CD8-positive, alpha-beta memory T cell (primary cell): ENCODE data around the gene FHAD1. TPM values are rescaled to one million over a fixed set of nuclear protein-coding genes. Genes with fewer than 3 reads are reported as not detected.
"Not testable (repeated sequence)": the region's sequence is repeated elsewhere in the genome, so short reads cannot be mapped to it uniquely, and the experiment has no call there.

Experiments used
- CTCF ChIA-PET: fragments of 350-600 bp; sonication (Branson Sonifier 250); formaldehyde crosslinking; loops from one replicate; lab custom pipeline; 2021; ENCODE audit warnings: antibody characterized with exemption; lab: Charles Lee
- POLR2A ChIA-PET: fragments of 350-600 bp; sonication (Branson Sonifier 250); formaldehyde crosslinking; loops from one replicate; lab custom pipeline; 2021; ENCODE audit warnings: antibody characterized with exemption; lab: Charles Lee
- DNase-seq, 5 donors: peaks; one replicate each; pipeline versions ENCODE4 v3.0.0 to v3.0.0-alpha.2; 2020 to 2022; ENCODE audit warnings: mixed read lengths in 1 of 5
- H3K27ac ChIP-seq: one replicate; pipeline ENCODE4 v1.7.0; 2013; ENCODE audit warnings: low read depth, mild to moderate bottlenecking, low read length, moderate library complexity
- H3K27me3 ChIP-seq: 2 replicates; pipeline ENCODE4 v1.7.0; 2013; ENCODE audit warnings: low read length, mild to moderate bottlenecking; ENCODE audit not compliant: insufficient read depth, poor library complexity, severe bottlenecking
- H3K36me3 ChIP-seq: 2 replicates; pipeline ENCODE4 v1.7.0; 2013; ENCODE audit warnings: mild to moderate bottlenecking, low read length, moderate library complexity; ENCODE audit not compliant: insufficient read depth
- H3K4me1 ChIP-seq: 2 replicates; pipeline ENCODE4 v1.7.0; 2013; ENCODE audit warnings: mild to moderate bottlenecking, low read length, moderate library complexity; ENCODE audit not compliant: insufficient read depth
- H3K4me3 ChIP-seq: 2 replicates; pipeline ENCODE4 v1.7.0; 2013; ENCODE audit warnings: mild to moderate bottlenecking, low read length
- H3K9me3 ChIP-seq: 2 replicates; pipeline ENCODE4 v1.7.0; 2013; ENCODE audit warnings: mild to moderate bottlenecking, low read length
- H3K27ac Mint-ChIP-seq, 8 donors: one replicate each; pipeline ENCODE4 v1.8.0; 2020 to 2021; ENCODE audit warnings: mixed read lengths in 8 of 8, mild to moderate bottlenecking in 6 of 8, inconsistent platforms in 3 of 8, moderate library complexity in 3 of 8
- H3K27me3 Mint-ChIP-seq, 2 donors: one replicate each; pipeline ENCODE4 v1.8.0; 2020 to 2021; ENCODE audit warnings: mixed read lengths in 2 of 2, mild to moderate bottlenecking in 1 of 2, moderate library complexity in 1 of 2
- H3K36me3 Mint-ChIP-seq, 3 donors: one replicate each; pipeline ENCODE4 v1.8.0; 2020 to 2021; ENCODE audit warnings: mixed read lengths in 3 of 3, inconsistent platforms in 1 of 3, mild to moderate bottlenecking in 1 of 3
- H3K4me1 Mint-ChIP-seq, 3 donors: one replicate each; pipeline ENCODE4 v1.8.0; 2020 to 2021; ENCODE audit warnings: mixed read lengths in 3 of 3, inconsistent platforms in 1 of 3, mild to moderate bottlenecking in 1 of 3
- H3K4me3 Mint-ChIP-seq, 7 donors: one replicate each; pipeline ENCODE4 v1.8.0; 2020 to 2021; ENCODE audit warnings: mixed read lengths in 7 of 7, mild to moderate bottlenecking in 6 of 7, moderate library complexity in 4 of 7, inconsistent platforms in 2 of 7
- H3K9me3 Mint-ChIP-seq, 5 donors: one replicate each; pipeline ENCODE4 v1.8.0; 2020 to 2022; ENCODE audit warnings: mixed read lengths in 5 of 5, mild to moderate bottlenecking in 3 of 5, moderate library complexity in 2 of 5, inconsistent platforms in 1 of 5
- polyA plus RNA-seq: library from polyadenylated mRNA; unstranded; fragments of 300-500 nt; fragmentation: Illumina TruSeq; gene quantifications from one replicate; pipeline ENCODE4 v1.2.3, GENCODE V29; 2021
- total RNA-seq, 2 experiments: library from RNA; stranded (reverse); gene quantifications; one replicate each; pipeline ENCODE4 v1.2.3, GENCODE V29; 2021

FHAD1 gene
- total and polyA plus RNA-seq, 3 experiments from 2014 or later, result not detected

DNA sequence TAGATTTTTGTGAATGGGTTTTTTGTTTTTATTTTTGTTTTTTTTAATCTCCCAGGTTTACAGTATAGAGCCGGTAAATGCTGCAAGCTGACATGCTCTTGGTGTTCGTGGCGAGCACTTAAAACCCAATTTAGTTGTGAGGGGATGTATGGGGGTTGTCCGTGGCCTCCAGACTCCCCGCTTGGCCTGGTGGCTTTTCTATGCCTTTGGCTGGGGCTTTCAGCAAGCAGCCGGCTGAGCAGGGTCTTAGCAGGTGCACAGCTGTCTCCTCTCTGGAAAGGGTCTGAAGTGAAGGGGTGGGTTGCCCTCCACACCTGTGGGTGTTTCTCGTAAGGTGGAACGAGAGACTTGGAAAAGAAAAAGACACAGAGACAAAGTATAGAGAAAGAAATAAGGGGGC lies 131.7 kb downstream of the FHAD1 start:
- Histone ChIP-seq H3K27me3 (no peaks in the 10 kb centered on the region), H3K27ac (no peak overlapping the region), H3K9me3 (no peaks in the 10 kb centered on the region), H3K4me1 (no peaks in the 10 kb centered on the region), H3K36me3 (no peaks in the 10 kb centered on the region), H3K4me3 (no peak overlapping the region)
- peaks cover 8 to 22% of the 10 kb centered on the region in 2 donors for H3K27me3 Mint-ChIP-seq
- DNase-seq, result no peak
- H3K9me3 Mint-ChIP-seq, result no peaks in the 10 kb centered on the region
- no peaks in the 10 kb centered on the region for H3K36me3 Mint-ChIP-seq
- no peaks in the 10 kb centered on the region for H3K4me1 Mint-ChIP-seq
- POLR2A ChIA-PET, result no interaction called here
- H3K27ac Mint-ChIP-seq, result no peak overlapping the region
- H3K4me3 Mint-ChIP-seq, result no peak overlapping the region
- CTCF ChIA-PET, result no interaction called here

DNA sequence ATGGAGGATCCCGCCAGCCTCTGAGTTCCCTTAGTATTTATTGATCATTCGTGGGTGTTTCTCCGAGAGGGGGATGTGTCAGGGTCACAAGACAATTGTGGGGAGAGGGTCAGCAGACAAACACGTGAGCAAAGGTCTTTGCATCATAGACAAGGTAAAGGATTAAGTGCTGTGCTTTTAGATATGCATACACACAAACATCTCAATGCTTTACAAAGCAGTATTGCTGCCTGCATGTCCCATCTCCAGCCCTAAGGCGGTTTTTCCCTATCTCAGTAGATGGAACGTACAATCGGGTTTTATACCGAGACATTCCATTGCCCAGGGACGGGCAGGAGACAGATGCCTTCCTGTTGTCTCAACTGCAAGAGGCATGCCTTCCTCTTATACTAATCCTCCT lies 132.1 kb downstream of the FHAD1 start:
- H3K9me3 Mint-ChIP-seq, CTCF ChIA-PET, POLR2A ChIA-PET, H3K27me3 ChIP-seq, H3K36me3 Mint-ChIP-seq, H3K4me1 ChIP-seq, H3K27ac ChIP-seq, H3K27ac Mint-ChIP-seq, DNase-seq, H3K4me3 ChIP-seq, H3K4me3 Mint-ChIP-seq, H3K36me3 ChIP-seq, H3K9me3 ChIP-seq, H3K4me1 Mint-ChIP-seq: not testable (repeated sequence)
- peaks cover 8 to 23% of the 10 kb centered on the region in 2 donors for H3K27me3 Mint-ChIP-seq

DNA sequence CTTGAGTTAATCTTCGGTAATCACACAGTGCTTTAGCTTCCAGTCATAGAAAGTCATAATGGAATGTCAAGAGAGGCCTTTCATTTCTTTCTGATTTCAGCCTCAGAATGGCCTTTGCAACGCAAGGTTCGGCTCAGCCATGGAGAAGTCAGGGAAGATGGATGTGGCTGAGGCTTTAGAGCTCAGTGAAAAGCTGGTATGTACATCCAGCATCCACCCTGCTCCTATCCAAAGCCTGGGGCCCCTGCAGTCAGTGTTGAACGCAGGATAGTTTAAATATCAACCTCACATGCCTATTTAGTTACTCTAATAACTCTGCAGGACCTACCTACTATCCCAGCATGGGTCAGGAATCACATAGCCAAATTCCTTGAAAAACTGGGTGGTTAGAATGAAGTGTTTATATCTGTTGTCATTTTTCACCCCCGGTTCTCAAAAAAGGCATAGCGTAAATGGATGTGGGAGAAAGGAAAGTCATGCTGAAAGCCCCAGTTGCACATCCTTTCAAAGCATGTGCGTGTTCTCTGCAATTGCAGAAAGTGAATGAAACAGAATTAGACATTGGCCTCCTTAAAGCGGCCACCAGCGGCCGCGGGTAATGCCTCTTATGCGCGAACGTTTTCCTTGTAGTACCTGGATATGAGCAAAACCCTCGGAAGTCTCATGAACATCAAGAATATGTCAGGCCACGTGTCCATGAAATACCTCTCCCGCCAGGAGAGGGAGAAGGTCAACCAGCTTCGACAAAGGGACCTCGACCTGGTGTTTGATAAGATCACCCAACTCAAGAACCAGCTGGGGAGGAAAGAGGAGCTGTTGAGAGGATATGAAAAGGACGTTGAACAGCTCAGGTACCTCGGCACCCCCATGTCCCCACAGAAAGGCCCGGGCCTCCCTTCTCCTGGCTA lies 133.8 kb downstream of the FHAD1 start:
- Histone ChIP-seq H3K4me1 (peaks cover 2% of the 10 kb centered on the region), H3K9me3 (no peaks in the 10 kb centered on the region), H3K36me3 (no peaks in the 10 kb centered on the region), H3K4me3 (no peak overlapping the region), H3K27me3 (peaks cover 4% of the 10 kb centered on the region), H3K27ac (no peak overlapping the region)
- no peaks in the 10 kb centered on the region for H3K36me3 Mint-ChIP-seq
- DNase-seq, result no peak
- ChIA-PET POLR2A (no interaction called here), CTCF (no interaction called here)
- no peak overlapping the region for H3K4me3 Mint-ChIP-seq
- H3K4me1 Mint-ChIP-seq, result peaks cover 0 to 11% (median 4%) of the 10 kb centered on the region in 3 donors
- no peaks in the 10 kb centered on the region for H3K9me3 Mint-ChIP-seq
- peaks cover 11 to 37% of the 10 kb centered on the region in 2 donors for H3K27me3 Mint-ChIP-seq
- no peak overlapping the region for H3K27ac Mint-ChIP-seq

DNA sequence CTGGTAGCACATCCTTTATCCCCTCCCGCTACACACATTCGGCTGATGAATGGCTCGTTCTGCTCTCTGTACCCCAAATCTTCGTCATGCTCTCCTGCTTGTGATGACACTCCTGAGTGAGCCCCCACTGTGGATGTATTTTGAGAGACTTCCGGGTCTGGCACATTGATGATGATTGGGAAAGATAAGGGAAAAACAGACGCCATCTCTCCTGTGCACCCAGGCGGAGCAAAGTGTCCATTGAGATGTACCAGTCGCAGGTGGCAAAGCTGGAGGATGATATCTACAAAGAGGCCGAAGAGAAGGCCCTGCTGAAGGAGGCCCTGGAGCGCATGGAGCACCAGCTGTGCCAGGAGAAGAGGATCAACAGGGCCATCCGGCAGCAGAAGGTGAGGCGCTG lies 134.8 kb downstream of the FHAD1 start:
- H3K9me3 Mint-ChIP-seq, result no peaks in the 10 kb centered on the region
- no peaks in the 10 kb centered on the region for H3K36me3 ChIP-seq
- H3K9me3 ChIP-seq, result no peaks in the 10 kb centered on the region
- no peak overlapping the region for H3K4me3 ChIP-seq
- peaks cover 11 to 45% of the 10 kb centered on the region in 2 donors for H3K27me3 Mint-ChIP-seq
- peaks cover 4% of the 10 kb centered on the region for H3K4me1 ChIP-seq
- no peaks in the 10 kb centered on the region for H3K36me3 Mint-ChIP-seq
- H3K4me3 Mint-ChIP-seq, result no peak overlapping the region
- no peak for DNase-seq
- H3K27me3 ChIP-seq, result peaks cover 8% of the 10 kb centered on the region
- ChIA-PET CTCF (interaction anchor here (1.2 kb wide), 2 partner anchors 50 to 59 kb away, joined by 3 read pairs; no protein-coding TSS in a partner anchor), POLR2A (no interaction called here)
- no peak overlapping the region for H3K27ac ChIP-seq
- no peak overlapping the region for H3K27ac Mint-ChIP-seq
- peaks cover 0 to 19% (median 12%) of the 10 kb centered on the region in 3 donors for H3K4me1 Mint-ChIP-seq

DNA sequence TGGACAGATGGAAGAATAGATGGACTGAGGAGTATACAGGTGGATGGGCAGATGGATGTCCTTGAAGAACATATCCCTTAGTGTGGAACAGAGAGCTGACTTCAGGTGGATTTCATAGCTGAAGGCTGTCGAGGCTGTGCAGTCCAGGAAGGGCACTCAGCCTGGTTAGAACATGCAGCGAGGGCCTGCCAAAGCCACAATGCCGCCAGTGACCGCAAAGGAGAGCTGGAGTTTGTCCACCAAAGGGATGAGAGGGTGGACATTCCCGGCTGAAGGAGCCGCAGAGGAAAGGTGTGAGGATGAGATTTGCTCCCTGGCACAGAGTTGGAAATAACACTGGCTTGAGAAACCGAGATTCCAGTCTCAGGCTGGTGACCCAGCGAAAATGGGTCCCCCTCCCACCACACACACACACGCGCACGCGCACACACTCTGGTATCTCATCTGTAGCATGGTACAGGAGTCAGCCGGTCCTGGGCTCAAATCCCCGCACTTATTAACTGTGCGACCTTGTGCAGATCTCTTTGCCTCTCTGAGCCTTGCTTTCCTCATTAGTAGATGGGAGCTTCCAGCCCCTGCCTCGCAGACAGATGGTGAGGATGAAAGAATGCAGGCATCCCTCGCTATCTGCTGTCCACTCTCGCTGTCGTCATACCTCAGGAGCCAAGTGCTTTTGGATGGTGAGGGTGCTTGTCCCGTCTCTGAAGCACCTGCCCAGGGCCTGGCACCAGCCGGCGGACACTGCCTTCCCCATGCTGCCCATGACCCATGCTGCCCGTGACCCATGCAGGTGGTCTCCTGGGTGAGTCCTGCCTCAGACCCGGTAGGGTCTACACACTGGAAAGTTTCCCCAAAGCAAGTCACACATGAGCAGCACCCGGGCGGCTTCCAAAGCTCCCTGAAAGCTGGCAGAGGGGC lies 135.8 kb downstream of the FHAD1 start:
- POLR2A ChIA-PET, result no interaction called here
- Mint-ChIP-seq H3K27ac (peak overlapping the region in 2 of 8 donors; percentile 9 to 51), H3K4me1 (peaks cover 0 to 19% (median 12%) of the 10 kb centered on the region in 3 donors)

DNA sequence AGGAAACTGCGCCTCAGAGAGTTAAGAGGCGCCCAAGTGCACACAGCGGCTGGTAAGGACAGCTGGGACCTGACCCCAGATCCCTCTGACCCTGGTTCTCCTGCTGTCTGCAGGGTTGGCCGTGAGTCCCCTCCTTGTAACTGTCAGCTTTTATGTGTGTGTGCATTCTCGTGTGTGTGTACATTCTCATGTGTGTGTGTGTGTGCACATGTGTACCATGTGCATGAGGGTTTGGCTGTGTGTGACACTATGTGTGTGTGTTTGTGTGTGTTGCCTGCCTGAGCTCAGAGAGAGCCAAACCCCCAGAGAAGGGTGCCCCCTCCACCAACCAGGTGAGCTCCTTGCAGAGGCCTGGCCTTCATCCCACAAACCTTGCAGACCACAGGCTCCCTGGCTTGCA lies 136.8 kb downstream of the FHAD1 start:
- Mint-ChIP-seq H3K4me3 (peak overlapping the region in 1 of 7 donors; percentile 3), H3K9me3 (no peaks in the 10 kb centered on the region), H3K4me1 (peaks cover 0 to 19% (median 12%) of the 10 kb centered on the region in 3 donors), H3K27ac (no peak overlapping the region), H3K36me3 (no peaks in the 10 kb centered on the region), H3K27me3 (peaks cover 10 to 41% of the 10 kb centered on the region in 2 donors)
- Histone ChIP-seq H3K27me3 (peaks cover 8% of the 10 kb centered on the region), H3K4me3 (no peak overlapping the region), H3K4me1 (peaks cover 4% of the 10 kb centered on the region), H3K36me3 (no peaks in the 10 kb centered on the region), H3K9me3 (no peaks in the 10 kb centered on the region), H3K27ac (no peak overlapping the region)
- ChIA-PET CTCF (no interaction called here), POLR2A (no interaction called here)
- DNase-seq, result no peak

More for the DNA sequence above, 135.8 kb downstream of the FHAD1 start:
- H3K4me3 ChIP-seq, result no peak overlapping the region
- peaks cover 4% of the 10 kb centered on the region for H3K4me1 ChIP-seq
- DNase-seq, result no peak
- H3K27me3 ChIP-seq, result peaks cover 8% of the 10 kb centered on the region
- no peak overlapping the region for H3K27ac ChIP-seq
- H3K4me3 Mint-ChIP-seq, result no peak overlapping the region
- H3K36me3 Mint-ChIP-seq, result no peaks in the 10 kb centered on the region
- no peaks in the 10 kb centered on the region for H3K9me3 ChIP-seq
- no peaks in the 10 kb centered on the region for H3K9me3 Mint-ChIP-seq
- H3K36me3 ChIP-seq, result no peaks in the 10 kb centered on the region
- peaks cover 13 to 44% of the 10 kb centered on the region in 2 donors for H3K27me3 Mint-ChIP-seq
- CTCF ChIA-PET, result interaction anchor here (1.2 kb wide), 2 partner anchors 48 to 60 kb away, joined by 3 read pairs; no protein-coding TSS in a partner anchor

DNA sequence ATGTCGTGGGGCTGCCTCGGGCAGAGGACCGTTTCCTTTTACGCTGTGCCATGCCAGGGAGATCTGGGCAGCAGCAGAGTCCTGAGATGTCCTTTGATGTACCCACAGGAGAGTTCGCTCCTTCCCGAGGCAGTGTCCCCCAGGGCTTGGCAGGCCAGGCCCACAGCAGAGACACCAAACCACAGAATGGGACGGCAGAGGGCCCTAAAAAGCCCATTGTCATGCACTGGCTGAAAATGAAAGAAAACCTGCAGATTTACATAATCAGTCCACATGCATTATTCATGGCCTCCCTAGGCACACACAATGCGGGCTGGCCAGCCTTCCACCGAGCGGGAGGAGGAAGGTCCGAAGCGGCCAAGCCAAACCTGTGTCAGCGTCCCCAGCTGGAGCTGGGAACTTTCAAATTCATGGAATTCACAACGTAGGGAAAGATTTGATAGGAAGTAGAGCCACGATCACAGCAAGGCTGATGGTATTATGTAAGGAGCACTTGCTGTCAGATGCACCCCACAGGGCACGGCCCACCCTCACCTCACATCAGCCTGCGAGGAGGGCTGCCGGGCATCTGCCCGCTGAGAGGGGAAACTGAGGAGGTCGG lies 137.4 kb downstream of the FHAD1 start:
- Histone ChIP-seq H3K4me3 (no peak overlapping the region), H3K27me3 (peaks cover 8% of the 10 kb centered on the region), H3K36me3 (no peaks in the 10 kb centered on the region), H3K9me3 (no peaks in the 10 kb centered on the region), H3K4me1 (peaks cover 4% of the 10 kb centered on the region), H3K27ac (no peak overlapping the region)
- POLR2A ChIA-PET, result no interaction called here
- Mint-ChIP-seq H3K27me3 (peaks cover 10 to 40% of the 10 kb centered on the region in 2 donors), H3K27ac (no peak overlapping the region), H3K9me3 (no peaks in the 10 kb centered on the region), H3K36me3 (no peaks in the 10 kb centered on the region), H3K4me1 (peaks cover 0 to 19% (median 12%) of the 10 kb centered on the region in 3 donors), H3K4me3 (peak overlapping the region in 4 of 7 donors; percentile 15 to 51 (median 48))
- DNase-seq, result no peak
- CTCF ChIA-PET, result no interaction called here
